Measurements from ENCODE around the gene SGCB.
A peak's percentile ranks its signal among the peaks of the same experiment; 100 is the strongest.
"Not testable (repeated sequence)": the region's sequence is repeated elsewhere in the genome, so short reads cannot be mapped to it uniquely, and the experiment has no call there.

Gene SGCB

GRCh38 chr4:52038103-52038912, at the start of gene SGCB:
Gene SGCB (minus strand): TSS chr4:52038299. CDS start chr4:52038259, 40 bp downstream.
- DNase-seq, result peak; percentile 87

- not testable (repeated sequence) for DNase-seq
Measured at GRCh38 chr4:52086425-52086824, 48.3 kb upstream of the SGCB start.

GRCh38 chr4:52081216-52081615, 43.1 kb upstream of the SGCB start:
- DNase-seq, result no peak

GRCh38 chr4:52079659-52080058, 41.6 kb upstream of the SGCB start:
- no peak for DNase-seq

GRCh38 chr4:52076731-52077130, 38.6 kb upstream of the SGCB start:
- DNase-seq, result no peak

- no peak for DNase-seq
Measured at GRCh38 chr4:52071791-52072546, 33.9 kb upstream of the SGCB start.

- DNase-seq, result no peak
Measured at GRCh38 chr4:52069571-52069970, 31.5 kb upstream of the SGCB start.

GRCh38 chr4:52059372-52059771, 21.3 kb upstream of the SGCB start:
- DNase-seq, result no peak

GRCh38 chr4:52058275-52058674, 20.2 kb upstream of the SGCB start:
- DNase-seq, result no peak

- DNase-seq, result no peak
Measured at GRCh38 chr4:52057196-52057595, 19.1 kb upstream of the SGCB start.

GRCh38 chr4:52054254-52054653, 16.2 kb upstream of the SGCB start:
- no peak for DNase-seq

- peak; percentile 22 for DNase-seq
Measured at GRCh38 chr4:52052475-52052780, 14.3 kb upstream of the SGCB start.

- peak; percentile 91 for DNase-seq
Measured at GRCh38 chr4:52051615-52052474, 13.7 kb upstream of the SGCB start.

GRCh38 chr4:52051213-52051614, 13.1 kb upstream of the SGCB start, which contains the start of gene SPATA18:
Gene SPATA18 (plus strand): TSS chr4:52051304. CDS start chr4:52051705, 401 bp downstream.
- peak; percentile 32 for DNase-seq

- DNase-seq, result no peak
Measured at GRCh38 chr4:52049266-52049665, 11.2 kb upstream of the SGCB start.

- DNase-seq, result no peak
Measured at GRCh38 chr4:52045028-52045427, 6.9 kb upstream of the SGCB start.

GRCh38 chr4:52037689-52038102, 403 bp downstream of the SGCB start:
- peak; percentile 76 for DNase-seq

GRCh38 chr4:52036886-52037530, 1.1 kb downstream of the SGCB start:
- no peak for DNase-seq

- no peak for DNase-seq
Measured at GRCh38 chr4:52035190-52035589, 2.9 kb downstream of the SGCB start.

- no peak for DNase-seq
Measured at GRCh38 chr4:52032005-52032404, 6.1 kb downstream of the SGCB start.

- no peak for DNase-seq
Measured at GRCh38 chr4:52028970-52029369, 9.1 kb downstream of the SGCB start.

GRCh38 chr4:52019936-52020657, 18.0 kb downstream of the SGCB start, which contains the start of gene LRRC66:
Gene LRRC66 (minus strand): TSS chr4:52020363. CDS start chr4:52017613, 2,750 bp downstream.
- DNase-seq, result no peak
